ENCODE results near the gene ACSL4. TPM values are rescaled to one million over a fixed set of nuclear protein-coding genes. Genes with fewer than 3 reads are reported as not detected.
"Not testable (repeated sequence)": the region's sequence is repeated elsewhere in the genome, so short reads cannot be mapped to it uniquely, and the experiment has no call there.

ACSL4 gene
- total and polyA plus RNA-seq, 7 experiments from 2014 or later: 6.6 to 43.9 (median 20.9) TPM

- no peak overlapping the region for H3K4me3 ChIP-seq (ENCODE audit: low read length)
- no peaks in the 10 kb centered on the region for H3K9me3 ChIP-seq (ENCODE audit: control insufficient read depth in 2 of 3, low read length in 3 of 3)
- no peaks in the 10 kb centered on the region for H3K27me3 Mint-ChIP-seq
- no peak overlapping the region for H3K4me3 Mint-ChIP-seq
- no peak overlapping the region for H3K27ac Mint-ChIP-seq
- CTCF ChIA-PET: no interaction called here
- DNase-seq (no peak), ATAC-seq (no peak)
- H3K36me3 Mint-ChIP-seq: peaks cover 7 to 48% (median 22%) of the 10 kb centered on the region in 5 donors
- H3K4me1 ChIP-seq (ENCODE audit: control insufficient read depth in 2 of 2, insufficient read depth in 2 of 2, low read length in 2 of 2): no peaks in the 10 kb centered on the region
- intact Hi-C loops (cut with micrococcal nuclease): no loop called here
- H3K27ac ChIP-seq (ENCODE audit: low read depth, low read length): no peak overlapping the region
- H3K4me1 Mint-ChIP-seq: peaks cover 0 to 5% (median 0%) of the 10 kb centered on the region in 7 donors
- H3K27me3 ChIP-seq (ENCODE audit: control insufficient read depth in 2 of 2, insufficient read depth in 2 of 2, low read length in 2 of 2): no peaks in the 10 kb centered on the region
- no peaks in the 10 kb centered on the region for H3K9me3 Mint-ChIP-seq
- H3K36me3 ChIP-seq (ENCODE audit: control insufficient read depth in 2 of 3, insufficient read depth in 3 of 3, low read length in 3 of 3): peaks cover 0 to 15% (median 0%) of the 10 kb centered on the region in 3 experiments
- POLR2A ChIA-PET: no interaction called here
These were observed 65.1 kb downstream of the ACSL4 start for GRCh38 chrX:109667986-109668385.

GRCh38 chrX:109660435-109661143 is 72.5 kb downstream of the ACSL4 start:
- ChIA-PET POLR2A (no interaction called here), CTCF (no interaction called here)
- Mint-ChIP-seq H3K27me3 (no peaks in the 10 kb centered on the region), H3K36me3 (peaks cover 16 to 67% (median 42%) of the 10 kb centered on the region in 5 donors), H3K4me3 (no peak overlapping the region), H3K4me1 (peaks cover 0 to 11% (median 0%) of the 10 kb centered on the region in 7 donors), H3K9me3 (peaks cover 0 to 11% (median 8%) of the 10 kb centered on the region in 11 donors), H3K27ac (no peak overlapping the region)
- intact Hi-C loops (cut with micrococcal nuclease): no loop called here
- ATAC-seq (no peak), DNase-seq (no peak)
- H3K27ac ChIP-seq (ENCODE audit: low read depth, low read length): no peak overlapping the region
- no peaks in the 10 kb centered on the region for H3K4me1 ChIP-seq (ENCODE audit: control insufficient read depth in 2 of 2, insufficient read depth in 2 of 2, low read length in 2 of 2)
- H3K9me3 ChIP-seq (ENCODE audit: control insufficient read depth in 2 of 3, low read length in 3 of 3): no peaks in the 10 kb centered on the region
- H3K27me3 ChIP-seq (ENCODE audit: control insufficient read depth in 2 of 2, insufficient read depth in 2 of 2, low read length in 2 of 2): no peaks in the 10 kb centered on the region
- H3K4me3 ChIP-seq (ENCODE audit: low read length): no peak overlapping the region
- H3K36me3 ChIP-seq (ENCODE audit: control insufficient read depth in 2 of 3, insufficient read depth in 3 of 3, low read length in 3 of 3): peaks cover 4 to 25% (median 7%) of the 10 kb centered on the region in 3 experiments

GRCh38 chrX:109658391-109658790 is 74.7 kb downstream of the ACSL4 start:
- Mint-ChIP-seq H3K27ac (no peak overlapping the region), H3K4me3 (no peak overlapping the region), H3K9me3 (peaks cover 0 to 11% (median 8%) of the 10 kb centered on the region in 11 donors), H3K27me3 (no peaks in the 10 kb centered on the region), H3K36me3 (peaks cover 17 to 72% (median 52%) of the 10 kb centered on the region in 5 donors), H3K4me1 (peaks cover 0 to 15% (median 0%) of the 10 kb centered on the region in 7 donors)
- Histone ChIP-seq H3K27ac (ENCODE audit: low read depth, low read length) (no peak overlapping the region), H3K9me3 (ENCODE audit: control insufficient read depth in 2 of 3, low read length in 3 of 3) (no peaks in the 10 kb centered on the region), H3K36me3 (ENCODE audit: control insufficient read depth in 2 of 3, insufficient read depth in 3 of 3, low read length in 3 of 3) (peaks cover 4 to 20% (median 7%) of the 10 kb centered on the region in 3 experiments), H3K4me1 (ENCODE audit: control insufficient read depth in 2 of 2, insufficient read depth in 2 of 2, low read length in 2 of 2) (no peaks in the 10 kb centered on the region), H3K4me3 (ENCODE audit: low read length) (no peak overlapping the region), H3K27me3 (ENCODE audit: control insufficient read depth in 2 of 2, insufficient read depth in 2 of 2, low read length in 2 of 2) (no peaks in the 10 kb centered on the region)
- POLR2A ChIA-PET: no interaction called here
- DNase-seq (no peak), ATAC-seq (no peak)
- intact Hi-C loops (cut with micrococcal nuclease): no loop called here
- CTCF ChIA-PET: no interaction called here

GRCh38 chrX:109657364-109657763 is 75.7 kb downstream of the ACSL4 start:
- CTCF ChIA-PET; H3K4me3 Mint-ChIP-seq; H3K27me3 Mint-ChIP-seq; H3K27ac ChIP-seq (ENCODE audit: low read depth, low read length); H3K9me3 ChIP-seq (ENCODE audit: control insufficient read depth in 2 of 3, low read length in 3 of 3); intact Hi-C loops (cut with micrococcal nuclease); ATAC-seq; H3K4me3 ChIP-seq (ENCODE audit: low read length); H3K4me1 ChIP-seq (ENCODE audit: control insufficient read depth in 2 of 2, insufficient read depth in 2 of 2, low read length in 2 of 2); H3K27me3 ChIP-seq (ENCODE audit: control insufficient read depth in 2 of 2, insufficient read depth in 2 of 2, low read length in 2 of 2); POLR2A ChIA-PET; DNase-seq: not testable (repeated sequence)
- H3K36me3 Mint-ChIP-seq: peaks cover 17 to 62% (median 50%) of the 10 kb centered on the region in 5 donors
- peaks cover 0 to 11% (median 8%) of the 10 kb centered on the region in 11 donors for H3K9me3 Mint-ChIP-seq
- peaks cover 4 to 20% (median 7%) of the 10 kb centered on the region in 3 experiments for H3K36me3 ChIP-seq (ENCODE audit: control insufficient read depth in 2 of 3, insufficient read depth in 3 of 3, low read length in 3 of 3)
- H3K27ac Mint-ChIP-seq: peak overlapping the region in 1 of 9 donors; percentile 18
- peaks cover 0 to 15% (median 0%) of the 10 kb centered on the region in 7 donors for H3K4me1 Mint-ChIP-seq

DNA sequence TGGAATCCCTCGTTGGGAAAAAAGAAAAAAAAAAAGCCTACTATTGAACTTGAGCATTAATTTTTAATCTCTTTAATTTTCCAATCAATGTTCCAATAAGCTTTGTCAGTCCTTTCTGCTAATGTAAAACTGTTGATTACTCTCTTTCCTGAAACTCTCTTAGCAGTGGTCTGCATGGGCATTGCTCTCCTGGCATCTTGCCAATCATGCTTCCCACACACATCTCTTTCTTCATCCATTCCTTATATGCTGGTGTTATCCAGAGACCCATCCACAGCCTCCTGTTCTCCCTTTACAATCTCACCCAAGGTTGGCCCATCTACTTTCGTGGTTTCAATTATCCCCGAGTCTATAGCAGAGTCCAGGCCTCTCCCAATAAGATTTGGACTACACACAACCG is 76.3 kb downstream of the ACSL4 start:
- DNase-seq (no peak), ATAC-seq (no peak)
- peaks cover 0 to 15% (median 0%) of the 10 kb centered on the region in 7 donors for H3K4me1 Mint-ChIP-seq
- H3K9me3 ChIP-seq (ENCODE audit: control insufficient read depth in 2 of 3, low read length in 3 of 3): no peaks in the 10 kb centered on the region
- H3K27me3 Mint-ChIP-seq: no peaks in the 10 kb centered on the region
- H3K27me3 ChIP-seq (ENCODE audit: control insufficient read depth in 2 of 2, insufficient read depth in 2 of 2, low read length in 2 of 2): no peaks in the 10 kb centered on the region
- ChIA-PET POLR2A (no interaction called here), CTCF (no interaction called here)
- H3K36me3 ChIP-seq (ENCODE audit: control insufficient read depth in 2 of 3, insufficient read depth in 3 of 3, low read length in 3 of 3): peaks cover 0 to 15% (median 7%) of the 10 kb centered on the region in 3 experiments
- no peak overlapping the region for H3K27ac Mint-ChIP-seq
- peaks cover 17 to 62% (median 50%) of the 10 kb centered on the region in 5 donors for H3K36me3 Mint-ChIP-seq
- H3K27ac ChIP-seq (ENCODE audit: low read depth, low read length): no peak overlapping the region
- H3K4me3 ChIP-seq (ENCODE audit: low read length): no peak overlapping the region
- no peaks in the 10 kb centered on the region for H3K4me1 ChIP-seq (ENCODE audit: control insufficient read depth in 2 of 2, insufficient read depth in 2 of 2, low read length in 2 of 2)
- no peak overlapping the region for H3K4me3 Mint-ChIP-seq
- intact Hi-C loops (cut with micrococcal nuclease): no loop called here
- peaks cover 0 to 11% (median 8%) of the 10 kb centered on the region in 11 donors for H3K9me3 Mint-ChIP-seq

DNA sequence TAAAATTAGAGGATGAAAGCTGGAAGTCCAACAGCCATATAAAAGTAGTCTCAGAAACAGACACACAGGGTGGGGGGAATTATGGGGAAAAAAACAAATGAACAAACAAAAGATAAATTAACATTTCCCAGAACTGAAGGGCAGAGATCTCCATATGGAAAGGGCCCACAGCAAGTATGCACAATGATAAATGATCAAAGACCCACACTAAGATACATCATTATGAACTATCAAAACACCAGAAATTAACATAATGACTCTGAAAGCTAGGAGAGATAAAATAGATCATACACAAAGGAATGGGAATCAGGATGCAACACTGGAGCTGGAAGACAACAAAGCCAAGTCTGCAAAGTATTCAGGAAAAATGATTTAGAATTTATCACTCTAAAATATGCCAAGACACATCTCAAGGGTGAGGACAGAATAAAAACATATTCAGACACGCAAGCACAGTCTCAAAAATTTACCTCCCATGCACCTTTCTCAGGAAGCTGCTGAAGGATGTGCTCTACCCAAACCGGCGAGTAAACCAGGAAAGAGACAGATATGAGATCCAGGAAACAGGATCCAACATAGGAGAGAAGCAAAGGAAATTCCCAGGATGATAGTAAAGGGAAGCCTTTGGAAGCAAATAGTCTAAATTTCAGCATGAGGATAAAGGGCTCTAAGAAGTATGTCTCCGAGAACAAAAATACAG is 77.4 kb downstream of the ACSL4 start:
- peaks cover 0 to 15% (median 7%) of the 10 kb centered on the region in 3 experiments for H3K36me3 ChIP-seq (ENCODE audit: control insufficient read depth in 2 of 3, insufficient read depth in 3 of 3, low read length in 3 of 3)
- H3K4me1 ChIP-seq (ENCODE audit: control insufficient read depth in 2 of 2, insufficient read depth in 2 of 2, low read length in 2 of 2): no peaks in the 10 kb centered on the region
- no peaks in the 10 kb centered on the region for H3K9me3 ChIP-seq (ENCODE audit: control insufficient read depth in 2 of 3, low read length in 3 of 3)
- Mint-ChIP-seq H3K4me3 (no peak overlapping the region), H3K27ac (no peak overlapping the region), H3K9me3 (peaks cover 0 to 11% (median 8%) of the 10 kb centered on the region in 11 donors), H3K27me3 (no peaks in the 10 kb centered on the region), H3K36me3 (peaks cover 17 to 54% (median 48%) of the 10 kb centered on the region in 5 donors), H3K4me1 (peaks cover 0 to 13% (median 0%) of the 10 kb centered on the region in 7 donors)
- DNase-seq (no peak), ATAC-seq (no peak)
- H3K4me3 ChIP-seq (ENCODE audit: low read length): no peak overlapping the region
- ChIA-PET CTCF (no interaction called here), POLR2A (no interaction called here)
- intact Hi-C loops (cut with micrococcal nuclease): no loop called here
- no peaks in the 10 kb centered on the region for H3K27me3 ChIP-seq (ENCODE audit: control insufficient read depth in 2 of 2, insufficient read depth in 2 of 2, low read length in 2 of 2)
- no peak overlapping the region for H3K27ac ChIP-seq (ENCODE audit: low read depth, low read length)
